ENCODE measurements around the gene FRMD5.

The FRMD5 gene

GRCh38 chr15:43824302-43825246 is 370.5 kb downstream of the FRMD5 start, which contains the start of gene MFAP1:
MFAP1 (minus strand) TSS chr15:43824690; CDS start chr15:43824569, 121 bp downstream.
- TF ChIP-seq CTCF (IDR thresholded peaks at IDR 0.05; ENCODE audit: low read length, missing control alignments): no peak
- DNase-seq (ENCODE audit: low read depth): peak; percentile 99
- H3K4me3 ChIP-seq (replicated peaks; ENCODE audit: low read depth, low read length): peak within 1 kb of the TSS; percentile 88

GRCh38 chr15:43821505-43821904 is 373.6 kb downstream of the FRMD5 start:
- TF ChIP-seq CTCF (IDR thresholded peaks at IDR 0.05; ENCODE audit: low read length, missing control alignments): no peak
- H3K4me3 ChIP-seq (replicated peaks; ENCODE audit: low read depth, low read length): no peak overlapping the region
- no peak for DNase-seq (ENCODE audit: low read depth)

Data from fibroblast of pulmonary artery (primary cell).